Lung microvascular endothelial cell (primary cell): ENCODE measurements around the gene OR6F1. TPM values are rescaled to one million over a fixed set of nuclear protein-coding genes. Genes with fewer than 3 reads are reported as not detected.
A peak's percentile ranks its signal among the peaks of the same experiment; 100 is the strongest.
"Not testable (repeated sequence)": the region's sequence is repeated elsewhere in the genome, so short reads cannot be mapped to it uniquely, and the experiment has no call there.

Experiments
- DNase-seq, 2 donors: peaks; one replicate each; pipeline versions ENCODE4 v3.0.0 to v3.0.0-alpha.2; 2010; ENCODE audit warnings: low read depth in 2 of 2
- total RNA-seq: library from RNA; depleted of rRNA; stranded (reverse); fragments of >200 nt; gene quantifications from 2 replicates; pipeline ENCODE4 v1.2.1, GENCODE V29; 2014

Gene OR6F1
- total RNA-seq = not detected in 2 replicates

DNA sequence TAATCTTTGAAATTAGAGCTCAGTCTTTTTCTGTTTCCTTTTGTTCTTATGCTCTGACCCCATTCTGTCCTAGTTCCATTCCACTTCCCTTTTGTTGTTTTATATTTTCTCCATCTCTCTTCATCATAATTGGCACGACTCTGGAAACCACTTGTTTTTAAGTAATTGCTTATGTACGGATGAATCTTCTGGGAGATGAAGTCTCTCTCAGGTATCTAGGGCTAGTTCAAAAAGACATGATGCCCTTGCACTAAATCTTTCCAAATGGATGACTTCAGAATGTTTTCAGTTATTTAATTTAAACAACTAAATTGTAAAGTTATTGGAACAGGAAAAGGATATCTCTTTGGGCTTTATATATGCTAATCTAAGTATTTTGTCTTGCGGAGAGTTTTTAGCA lies at the start of gene OR6F1:
Gene OR6F1 (minus strand): TSS at position 101 of the 400 bp plus-strand sequence. CDS start 3,891 bp downstream, outside the sequence.
- no peak for DNase-seq

DNA sequence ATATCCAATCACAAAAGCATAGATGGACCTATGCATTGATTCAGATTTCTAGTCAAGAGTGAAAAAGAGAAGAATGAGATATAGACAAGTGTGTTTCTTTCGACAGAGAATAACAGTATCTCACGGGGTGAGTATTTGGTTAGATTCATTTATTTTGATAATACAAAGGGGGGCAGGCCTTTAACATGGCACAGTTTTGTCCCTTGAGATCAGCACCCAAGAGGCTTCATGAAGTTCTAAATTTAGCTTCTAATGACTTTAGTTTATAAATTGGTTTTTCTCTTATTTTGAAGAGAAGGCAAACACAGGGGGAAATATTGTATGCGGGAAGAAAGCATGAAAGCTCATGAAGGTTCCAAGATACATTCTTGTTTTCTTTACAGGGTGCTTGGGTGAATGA lies 44.0 kb upstream of the OR6F1 start, which contains the start of gene OR1C1:
Gene OR1C1 (minus strand): TSS at position 101 of the 400 bp plus-strand sequence. CDS start 2,150 bp downstream, outside the sequence.
- DNase-seq = no peak

DNA sequence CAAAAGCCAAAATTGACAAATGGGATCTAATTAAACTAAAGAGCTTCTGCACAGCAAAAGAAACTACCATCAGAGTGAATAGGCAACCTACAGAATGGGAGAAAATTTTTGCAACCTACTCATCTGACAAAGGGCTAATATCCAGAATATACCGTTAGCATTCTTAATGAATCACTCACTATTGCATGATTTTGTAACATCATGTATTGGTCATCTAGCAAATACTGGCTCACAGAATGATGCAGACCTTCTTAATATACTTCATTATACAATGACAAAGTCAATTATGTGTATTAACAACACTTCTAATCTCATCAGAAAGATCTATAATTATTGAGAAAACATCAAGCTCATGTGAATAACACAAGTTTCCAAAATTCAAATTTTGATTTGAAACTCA lies 37.9 kb upstream of the OR6F1 start:
- DNase-seq = not testable (repeated sequence)

DNA sequence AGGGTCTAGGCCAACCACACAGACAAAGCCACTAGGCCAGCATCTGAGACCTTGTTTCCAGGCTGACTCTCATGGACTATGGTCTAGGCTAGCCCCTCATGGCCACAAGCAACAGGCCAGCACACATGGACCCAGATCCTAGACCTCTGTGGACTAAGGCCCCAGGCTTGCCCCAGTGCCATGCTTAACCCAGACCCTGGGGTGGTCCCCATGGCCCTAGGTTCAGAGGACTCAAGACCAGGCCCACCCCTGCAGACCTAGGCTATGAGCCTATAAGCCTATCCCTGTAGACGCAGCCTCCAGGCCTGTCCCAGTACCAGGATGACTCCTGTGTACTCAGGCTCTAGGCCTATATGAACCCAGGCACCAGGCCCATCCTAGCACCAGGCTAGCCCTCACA lies 33.4 kb upstream of the OR6F1 start:
- no peak for DNase-seq

DNA sequence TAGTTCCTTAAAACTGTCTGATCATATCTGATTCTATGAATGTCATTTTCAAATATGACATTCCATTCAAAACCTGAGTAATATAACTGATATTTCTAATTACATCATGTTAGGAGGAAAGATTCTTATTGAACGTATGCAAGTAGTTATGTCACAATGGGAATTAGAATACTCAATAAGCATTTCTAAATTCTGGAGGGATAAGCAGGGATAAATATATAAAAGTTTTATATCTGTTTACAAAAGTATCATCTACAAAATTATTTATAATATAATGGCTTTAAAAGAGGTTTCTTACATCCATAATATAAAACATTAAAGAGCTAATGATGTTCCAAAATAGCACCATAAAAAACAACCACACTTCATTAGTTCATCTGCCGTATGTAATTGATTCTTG lies 31.6 kb upstream of the OR6F1 start, which contains the start of gene OR14A2:
Gene OR14A2 (minus strand): TSS at position 101 of the 400 bp plus-strand sequence.
- no peak for DNase-seq

DNA sequence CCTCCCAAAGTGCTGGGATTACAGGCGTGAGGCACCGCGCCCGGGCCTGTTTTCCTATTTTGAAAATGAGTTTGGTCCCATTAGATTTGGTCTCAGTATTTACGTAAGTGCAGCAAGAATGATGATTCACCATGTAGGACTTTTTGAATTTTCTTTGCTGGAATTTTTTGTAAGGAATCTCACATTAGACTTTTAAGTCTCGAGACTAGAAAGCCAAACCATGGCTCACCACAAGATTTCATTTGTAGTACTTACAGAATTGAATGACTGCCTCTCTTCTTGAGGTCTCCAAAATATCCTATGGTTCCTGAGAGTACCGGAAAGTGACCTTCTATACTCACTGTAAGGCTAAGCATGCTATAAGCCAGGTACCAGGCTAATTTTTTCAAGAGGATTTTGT lies 31.2 kb upstream of the OR6F1 start:
- DNase-seq = no peak

DNA sequence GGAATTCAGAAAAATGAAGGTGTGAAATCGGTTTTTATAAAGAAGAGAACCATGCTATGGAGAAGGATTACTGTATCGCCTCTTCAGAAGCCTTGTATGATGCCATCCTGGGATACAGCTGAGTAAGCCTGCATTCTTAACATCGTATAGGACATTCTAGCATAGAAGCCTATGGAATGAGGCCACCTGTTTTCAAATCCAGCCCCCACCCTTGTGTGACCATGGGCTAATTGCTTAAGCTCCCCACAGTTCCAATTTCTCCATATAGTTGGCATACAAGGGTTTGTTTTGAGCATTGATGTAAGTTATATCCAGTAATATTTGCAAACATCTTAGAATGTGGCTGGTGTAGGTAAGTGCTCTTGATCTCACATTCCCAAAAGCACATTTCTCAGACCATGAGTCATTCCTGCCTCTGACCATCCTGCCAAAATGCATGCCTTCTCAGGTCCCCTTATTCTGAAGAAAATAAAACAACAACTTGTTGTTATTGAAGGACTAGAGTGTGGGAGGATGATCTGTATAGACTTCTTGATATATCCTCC lies 30.0 kb upstream of the OR6F1 start:
- DNase-seq = no peak

DNA sequence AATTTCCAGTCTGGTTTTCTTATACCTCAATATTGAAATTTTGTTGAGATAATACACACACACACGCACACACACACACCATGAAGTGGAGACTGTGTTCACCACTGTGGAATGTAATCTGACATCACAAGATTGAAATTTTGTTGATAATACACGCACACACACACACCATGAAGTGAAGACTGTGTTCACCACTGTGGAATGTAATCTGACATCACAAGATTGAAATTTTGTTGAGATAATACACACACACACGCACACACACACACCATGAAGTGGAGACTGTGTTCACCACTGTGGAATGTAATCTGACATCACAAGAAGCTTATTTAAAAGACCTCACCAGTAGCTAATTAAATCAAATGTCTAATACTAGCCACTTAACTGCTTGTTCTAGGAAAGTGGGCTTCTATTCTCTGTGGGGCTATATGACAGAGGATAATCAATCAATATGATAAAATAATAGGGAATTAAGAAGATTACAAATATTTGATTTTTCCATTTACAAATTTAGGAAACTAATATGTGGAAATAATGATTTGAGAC lies 25.8 kb upstream of the OR6F1 start:
- DNase-seq = not testable (repeated sequence)

DNA sequence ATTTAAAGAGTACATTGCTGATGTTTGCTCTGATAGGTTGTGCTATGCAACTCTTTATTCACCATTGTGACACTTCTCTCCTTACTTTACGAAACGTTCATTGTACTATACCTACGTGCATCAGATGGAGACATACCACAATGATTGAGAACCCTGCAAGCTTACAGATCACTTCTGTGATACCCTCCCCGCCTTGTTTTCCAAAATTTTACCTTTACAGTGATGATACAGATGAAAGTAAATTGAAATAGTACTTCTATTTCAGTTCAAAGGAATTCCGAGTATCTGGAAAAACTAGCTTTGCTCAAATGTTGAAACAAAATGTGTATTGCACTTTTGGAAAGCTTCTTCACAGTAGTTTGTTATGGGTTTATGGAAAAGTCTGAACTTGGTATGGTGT lies 25.3 kb upstream of the OR6F1 start:
- no peak for DNase-seq

DNA sequence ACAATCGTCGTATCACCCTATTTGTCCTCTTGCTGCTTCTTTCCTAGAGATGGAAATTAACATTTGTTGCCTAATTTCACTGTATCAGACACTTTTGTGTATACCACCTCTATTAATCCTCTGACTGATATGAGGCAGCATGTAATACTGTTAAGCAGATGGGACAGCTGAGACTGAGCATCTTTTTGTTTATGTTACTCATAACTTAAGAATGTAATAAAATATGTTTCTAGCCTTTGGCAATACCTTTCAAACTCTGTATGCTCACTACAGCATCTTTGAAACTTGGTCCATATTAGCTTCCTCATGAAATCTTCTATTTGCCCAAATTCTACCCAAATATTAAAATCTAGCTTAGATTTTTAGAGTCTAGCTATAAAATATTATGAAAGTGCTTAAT lies 24.3 kb upstream of the OR6F1 start:
- no peak for DNase-seq

DNA sequence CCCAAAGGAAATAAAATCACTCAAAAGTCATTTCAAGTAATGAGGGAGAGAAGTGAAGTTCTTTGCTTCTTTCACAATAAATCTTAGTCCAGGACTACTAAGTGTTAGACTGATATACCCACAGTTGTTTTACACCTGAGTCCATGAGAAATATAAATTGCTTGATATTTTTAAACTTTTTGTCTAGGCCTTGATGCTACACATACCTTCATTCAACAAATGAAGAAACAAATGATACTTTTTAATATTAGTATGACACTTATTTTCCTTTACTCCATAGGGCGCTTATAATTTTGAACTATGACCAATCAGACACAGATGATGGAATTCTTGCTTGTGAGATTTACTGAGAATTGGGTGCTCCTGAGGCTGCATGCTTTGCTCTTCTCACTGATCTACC lies 21.9 kb upstream of the OR6F1 start, which contains the start of gene OR14K1:
Gene OR14K1 (plus strand): TSS at position 301 of the 400 bp plus-strand sequence. CDS start 0 bp downstream, at position 301.
- DNase-seq = no peak

DNA sequence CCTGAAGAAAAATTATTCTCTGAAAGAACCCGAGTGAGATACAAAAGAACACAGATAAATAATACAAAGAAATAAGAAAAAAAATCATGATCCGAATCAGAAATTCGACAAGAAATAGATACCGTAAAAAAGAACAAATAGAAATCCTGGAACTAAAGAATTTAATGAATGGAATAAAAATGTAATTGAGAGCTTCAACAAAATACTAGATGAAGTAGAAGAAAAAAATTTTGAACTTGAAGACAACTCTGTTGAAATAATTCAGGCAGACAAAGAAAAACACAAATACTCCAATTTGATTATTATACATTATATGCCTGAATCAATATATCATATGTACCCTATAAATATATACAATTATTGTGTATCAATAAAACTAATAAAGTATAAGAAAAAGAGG lies 4.8 kb upstream of the OR6F1 start:
- DNase-seq = no peak

DNA sequence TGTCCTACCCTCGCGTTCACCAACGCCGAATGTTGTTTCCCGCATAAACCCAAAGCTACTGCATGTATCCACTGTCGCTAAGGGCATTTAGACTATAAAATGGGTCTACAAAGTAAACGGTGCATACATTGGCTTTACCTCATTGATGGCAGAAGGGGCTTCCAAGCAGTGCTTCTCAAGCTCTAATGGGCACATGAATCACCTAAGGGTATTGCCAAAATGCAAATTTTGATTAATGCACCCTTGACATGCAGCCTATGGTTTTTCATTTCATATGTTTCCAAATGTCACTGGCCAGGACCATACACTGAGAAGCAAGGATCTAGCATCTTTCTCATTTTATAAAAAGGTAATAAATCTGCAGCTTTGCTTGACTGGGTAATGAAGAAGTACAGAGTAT lies 2.7 kb downstream of the OR6F1 start:
- DNase-seq = no peak

DNA sequence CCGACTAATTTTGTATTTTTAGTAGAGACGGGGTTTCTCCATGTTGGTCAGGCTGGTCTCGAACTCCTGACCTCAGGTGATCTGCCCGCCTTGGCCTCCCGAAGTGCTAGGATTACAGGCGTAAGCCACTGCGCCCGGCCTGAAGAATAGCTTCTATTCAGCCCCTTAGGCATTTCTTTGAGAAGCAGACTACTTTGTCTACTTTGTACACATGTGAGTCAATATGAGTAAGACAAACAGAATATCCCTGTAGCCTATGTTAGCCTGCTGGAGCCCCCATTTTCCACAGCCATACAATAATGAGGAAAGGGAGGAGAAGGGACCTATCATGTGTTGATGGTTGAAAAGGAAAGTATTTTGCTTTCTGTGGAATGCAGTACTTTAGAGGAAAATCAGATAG lies 5.8 kb downstream of the OR6F1 start:
- DNase-seq = not testable (repeated sequence)

DNA sequence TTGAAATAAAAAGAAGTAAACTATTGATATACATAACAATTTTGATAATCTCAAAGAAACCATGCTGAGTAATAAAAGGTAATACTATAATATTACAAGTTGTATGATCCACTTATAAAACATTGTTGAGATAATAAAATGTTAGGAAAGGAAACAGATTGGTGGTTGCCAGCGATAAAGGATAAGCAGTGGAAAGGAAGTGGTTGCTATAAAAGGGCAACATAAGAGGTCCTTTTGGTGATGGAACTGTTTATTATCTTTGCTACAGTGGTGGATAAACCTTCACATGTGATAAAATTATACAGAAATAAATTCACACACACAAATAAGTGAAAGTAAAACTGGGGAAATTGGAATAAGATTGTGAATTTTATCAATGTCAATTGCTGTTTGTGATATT lies 15.1 kb downstream of the OR6F1 start:
- DNase-seq = no peak

DNA sequence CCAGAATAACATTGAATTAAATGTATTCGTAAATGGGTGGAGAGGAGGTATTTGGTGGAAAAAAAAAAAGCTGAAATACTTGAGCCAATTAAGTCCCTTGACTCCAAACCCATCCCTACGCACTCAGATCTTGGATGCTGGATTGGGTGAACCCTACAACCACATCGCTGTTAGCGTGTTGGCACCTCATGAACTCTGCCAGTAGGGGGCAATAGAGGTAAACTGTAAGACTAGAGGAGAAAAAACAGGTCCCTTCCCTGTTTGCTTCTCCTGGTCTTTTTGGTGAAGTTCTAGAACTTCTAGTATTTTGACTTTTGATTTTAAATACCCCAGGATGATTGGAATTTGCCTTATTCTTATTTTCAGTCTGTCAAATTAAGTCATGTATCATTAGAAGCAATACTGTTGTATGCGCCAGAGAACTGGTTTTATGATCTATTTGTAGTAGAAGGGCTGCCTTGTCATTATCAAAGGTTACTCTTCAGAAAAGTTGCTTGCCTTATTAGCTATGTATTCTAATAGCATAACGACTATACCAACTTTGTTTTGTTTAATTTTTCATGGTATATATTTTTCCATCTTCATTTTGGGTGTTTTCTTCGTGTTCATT lies 35.1 kb downstream of the OR6F1 start:
- DNase-seq = peak; percentile 19 to 31

DNA sequence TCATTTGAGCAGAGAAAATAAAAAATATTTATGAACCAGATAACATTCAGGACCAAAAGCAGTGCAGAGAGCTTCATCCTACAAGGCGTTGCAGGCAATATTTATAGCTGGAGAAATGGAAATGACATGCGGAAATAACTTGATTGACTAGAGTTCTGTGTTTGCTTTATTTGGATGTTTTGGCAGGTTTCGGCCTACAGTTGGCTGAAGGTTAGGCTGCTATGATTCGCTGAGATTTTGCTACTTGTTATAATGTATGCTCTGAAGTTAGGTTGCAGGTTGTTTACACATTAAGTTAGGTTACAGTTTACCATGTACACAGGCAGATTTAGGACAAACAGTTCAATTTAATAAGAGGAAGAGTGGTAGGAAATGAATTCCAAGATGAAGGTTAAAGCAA lies 36.3 kb downstream of the OR6F1 start:
- no peak for DNase-seq

DNA sequence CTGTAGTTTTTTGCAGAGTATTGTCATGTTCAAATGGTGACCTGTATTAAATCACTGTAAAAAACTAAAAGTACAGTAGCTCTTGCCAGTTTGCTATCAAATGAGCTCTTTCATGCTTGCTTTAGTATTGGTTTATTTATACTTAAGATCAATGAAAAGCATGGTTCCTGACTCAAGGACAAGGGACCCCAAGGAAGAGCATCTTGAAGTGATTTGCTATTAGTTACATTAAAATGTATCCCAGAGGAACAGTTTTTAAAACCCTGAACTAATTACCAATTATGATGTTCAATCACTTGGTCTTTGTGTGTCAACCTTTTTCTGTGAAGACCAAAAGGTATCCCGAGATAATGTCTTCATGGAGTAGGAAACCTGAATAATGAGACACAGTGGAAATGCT lies 36.8 kb downstream of the OR6F1 start, which contains the start of gene OR13G1:
Gene OR13G1 (minus strand): TSS at position 101 of the 400 bp plus-strand sequence. CDS start 6,698 bp downstream, outside the sequence.
- DNase-seq = no peak

DNA sequence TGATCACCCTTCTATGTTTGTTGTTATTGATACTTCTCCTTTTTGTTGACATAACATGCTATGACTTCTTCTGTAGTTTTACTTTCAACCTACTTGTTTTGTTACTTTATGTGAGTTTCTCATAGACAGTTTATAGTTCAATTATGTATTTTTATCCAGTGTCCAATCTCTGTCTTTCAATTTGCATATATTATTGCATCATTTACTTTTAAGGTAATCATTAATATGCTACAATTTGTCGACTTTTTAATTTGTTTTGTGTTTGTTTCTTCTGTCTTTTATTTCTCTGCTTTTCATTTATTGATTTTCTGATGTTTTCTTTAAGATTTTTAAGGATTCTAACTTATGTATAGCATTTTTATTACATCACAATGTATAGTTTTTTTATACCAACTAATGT lies 47.2 kb downstream of the OR6F1 start:
- DNase-seq = no peak
